ENCODE measurements around the gene PI4KA. TPM values are rescaled to one million over a fixed set of nuclear protein-coding genes. Genes with fewer than 3 reads are reported as not detected.

Gene PI4KA
- total RNA-seq, 2 donors from 2014 or later, result 42.5 to 47.2 TPM

DNA sequence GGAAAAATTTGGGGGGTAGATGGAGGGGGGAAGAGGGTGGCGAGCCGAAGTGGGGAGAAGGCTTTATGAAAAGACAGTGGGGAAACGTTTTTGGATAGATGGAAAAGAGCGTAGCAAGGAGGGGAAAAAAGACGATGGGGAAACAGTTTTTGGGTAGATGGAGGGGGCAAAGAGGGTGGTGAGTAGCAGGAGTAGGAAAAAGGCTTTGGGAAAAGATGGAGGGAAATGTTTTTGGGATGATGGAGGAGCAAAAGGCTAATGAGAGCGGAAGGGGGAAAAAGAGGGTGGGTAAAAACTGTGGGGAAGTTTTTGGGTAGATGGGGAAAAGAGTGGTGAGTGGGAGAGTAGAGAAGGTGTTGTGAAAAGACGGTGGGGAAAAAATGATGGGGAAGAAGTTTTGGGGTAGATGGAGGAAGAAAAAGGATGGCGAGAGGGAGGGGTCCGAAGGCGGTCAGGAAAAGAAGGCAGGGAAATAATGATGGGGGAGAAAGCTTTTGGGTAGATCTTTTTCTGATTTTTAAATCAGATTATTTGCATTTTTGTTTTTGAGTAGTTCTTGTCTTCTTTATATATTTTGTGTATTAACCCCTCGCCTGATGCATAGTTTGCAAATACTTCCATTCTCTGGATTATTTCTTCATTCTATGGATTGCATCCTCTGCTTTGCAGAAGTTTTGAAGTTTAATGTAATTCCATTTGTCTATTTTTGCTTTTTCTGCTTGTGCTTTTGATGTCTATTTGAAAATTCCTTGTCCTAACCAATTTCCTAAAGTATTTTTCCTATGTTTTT is 200.0 kb downstream of the PI4KA start:
- ATAC-seq, result no peak
- WGBS, 2 donors, result 57 to 64% methylated on average over 11 of the region's 11 CpGs
- intact Hi-C loops (cut with DNase I), result no loop called here

DNA sequence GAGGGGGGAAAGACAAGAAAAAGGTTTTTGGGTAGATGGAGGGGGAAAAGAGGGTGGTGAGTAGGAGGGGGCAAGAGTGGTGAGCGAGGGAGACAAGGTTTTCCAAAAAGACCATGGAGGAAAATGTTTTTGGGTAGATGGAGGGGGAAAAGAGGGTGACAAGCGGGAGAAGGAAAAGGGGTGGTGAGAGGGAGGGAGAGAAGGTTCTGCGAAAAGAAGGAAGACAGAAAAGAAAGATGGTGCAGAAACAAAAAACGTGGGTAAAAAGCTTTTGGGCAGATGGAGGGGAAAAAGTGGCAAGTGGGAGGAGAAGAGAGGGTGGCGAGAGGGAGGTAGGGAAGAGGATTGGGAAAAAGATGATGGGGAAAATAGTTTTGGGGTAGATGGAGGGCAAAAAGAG is 200.6 kb downstream of the PI4KA start:
- H3K36me3 ChIP-seq (replicated peaks in 1 of 2; ENCODE audit: insufficient read depth in 1 of 2, low read depth in 2 of 2), result no peaks in the 10 kb centered on the region
- 63 to 67% methylated on average over 5 of the region's 5 CpGs for whole genome bisulfite sequencing, 2 donors
- DNase-seq, result no peak
- H3K4me1 ChIP-seq, result no peaks in the 10 kb centered on the region
- H3K4me3 ChIP-seq, result no peak overlapping the region
- ATAC-seq, result no peak
- no peak overlapping the region for H3K27ac ChIP-seq
- no peak for TF ChIP-seq POLR2A (IDR thresholded peaks at IDR 0.05)
- TF ChIP-seq, protein P1, sequence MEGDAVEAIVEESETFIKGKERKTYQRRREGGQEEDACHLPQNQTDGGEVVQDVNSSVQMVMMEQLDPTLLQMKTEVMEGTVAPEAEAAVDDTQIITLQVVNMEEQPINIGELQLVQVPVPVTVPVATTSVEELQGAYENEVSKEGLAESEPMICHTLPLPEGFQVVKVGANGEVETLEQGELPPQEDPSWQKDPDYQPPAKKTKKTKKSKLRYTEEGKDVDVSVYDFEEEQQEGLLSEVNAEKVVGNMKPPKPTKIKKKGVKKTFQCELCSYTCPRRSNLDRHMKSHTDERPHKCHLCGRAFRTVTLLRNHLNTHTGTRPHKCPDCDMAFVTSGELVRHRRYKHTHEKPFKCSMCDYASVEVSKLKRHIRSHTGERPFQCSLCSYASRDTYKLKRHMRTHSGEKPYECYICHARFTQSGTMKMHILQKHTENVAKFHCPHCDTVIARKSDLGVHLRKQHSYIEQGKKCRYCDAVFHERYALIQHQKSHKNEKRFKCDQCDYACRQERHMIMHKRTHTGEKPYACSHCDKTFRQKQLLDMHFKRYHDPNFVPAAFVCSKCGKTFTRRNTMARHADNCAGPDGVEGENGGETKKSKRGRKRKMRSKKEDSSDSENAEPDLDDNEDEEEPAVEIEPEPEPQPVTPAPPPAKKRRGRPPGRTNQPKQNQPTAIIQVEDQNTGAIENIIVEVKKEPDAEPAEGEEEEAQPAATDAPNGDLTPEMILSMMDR (IDR thresholded peaks at IDR 0.05), result no peak
- intact Hi-C loops (cut with DNase I), result no loop called here
- H3K9me3 ChIP-seq, result no peaks in the 10 kb centered on the region
- H3K27me3 ChIP-seq, result no peaks in the 10 kb centered on the region

More for the DNA sequence above, 200.0 kb downstream of the PI4KA start:
- Histone ChIP-seq H3K36me3 (replicated peaks in 1 of 2; ENCODE audit: insufficient read depth in 1 of 2, low read depth in 2 of 2) (no peaks in the 10 kb centered on the region), H3K4me1 (no peaks in the 10 kb centered on the region), H3K9me3 (peaks cover 0 to under 1% (median 0%) of the 10 kb centered on the region in 3 donors), H3K27me3 (no peaks in the 10 kb centered on the region), H3K4me3 (no peak overlapping the region), H3K27ac (no peak overlapping the region)
- TF ChIP-seq, protein P1 (IDR thresholded peaks at IDR 0.05), result no peak
- no peak for TF ChIP-seq POLR2A (IDR thresholded peaks at IDR 0.05)
- no peak for DNase-seq

Other genes with a start within 250 kb of the PI4KA start
- gene SERPIND1, start 84.7 kb downstream of the PI4KA start, total RNA-seq, result not detected
- gene SNAP29, start 196 bp upstream of the PI4KA start, total RNA-seq, result 1 to 10 TPM; 7.6 to 9.6 TPM
- 10 to 100 TPM; 18.2 to 25.4 TPM for gene CRKL, start 58.6 kb upstream of the PI4KA start, total RNA-seq
- 1 to 10 TPM in 1 of 2 donors, under 1 TPM in 1; 0.78 to 3.0 TPM for gene AIFM3, start 108.4 kb upstream of the PI4KA start, total RNA-seq
- 10 to 100 TPM; 25.7 to 66.9 TPM for gene LZTR1, start 123.5 kb upstream of the PI4KA start, total RNA-seq
- gene THAP7, start 143.3 kb upstream of the PI4KA start, total RNA-seq, result 10 to 100 TPM; 17.1 to 20.2 TPM
- gene P2RX6, start 156.4 kb upstream of the PI4KA start, total RNA-seq, result not detected
- gene SLC7A4, start 173.8 kb upstream of the PI4KA start, total RNA-seq, result 1 to 10 TPM; 1.3 to 1.8 TPM
- gene LRRC74B, start 187.1 kb upstream of the PI4KA start, total RNA-seq, result not detected

Measured in body of pancreas (tissue), 4 donors.